GM12878 (cell line): ENCODE measurements around the gene SPAG16. TPM values are rescaled to one million over a fixed set of nuclear protein-coding genes. Genes with fewer than 3 reads are reported as not detected.
A peak's percentile ranks its signal among the peaks of the same experiment; 100 is the strongest.

Experiments used
- BCL11A ChIP-seq: IDR thresholded peaks from 2 replicates; pipeline ENCODE4 v1.6.1; 2011; ENCODE audit warnings: low read depth, low read length
- BHLHE40 ChIP-seq, 2 experiments: fragments of 450-650 bp in 1 of 2; IDR thresholded peaks; 2 replicates each; pipeline ENCODE4 v1.6.1; 2011 to 2017; ENCODE audit warnings: low read depth in 2 of 2, borderline replicate concordance in 1 of 2, improper control_type of control experiment in 1 of 2, low read length in 1 of 2, mild to moderate bottlenecking in 1 of 2
- BRCA1 ChIP-seq: IDR thresholded peaks from 2 replicates; pipeline ENCODE4 v1.6.1; 2011; ENCODE audit warnings: low read depth, low read length, improper control_type of control experiment
- CHD1 ChIP-seq: IDR thresholded peaks from 2 replicates; pipeline ENCODE4 v1.6.1; 2012; ENCODE audit warnings: low read depth, low read length, improper control_type of control experiment
- ELK1 ChIP-seq: IDR thresholded peaks from 2 replicates; pipeline ENCODE4 v1.6.1; 2012; ENCODE audit warnings: low read depth, low read length, improper control_type of control experiment
- FOS ChIP-seq: IDR thresholded peaks from 3 replicates; pipeline ENCODE4 v1.6.1; 2011; ENCODE audit warnings: borderline replicate concordance; ENCODE audit not compliant: insufficient read length; ENCODE audit errors: extremely low read depth
- FOXK2 ChIP-seq: fragments of 450-650 bp; IDR thresholded peaks from 2 replicates; pipeline ENCODE4 v1.6.1; 2017; ENCODE audit warnings: mild to moderate bottlenecking, moderate library complexity
- JUNB ChIP-seq: IDR thresholded peaks from 2 replicates; pipeline ENCODE4 v1.6.1; 2016; ENCODE audit warnings: antibody characterized with exemption, mild to moderate bottlenecking
- MEF2B ChIP-seq: fragments of 450-650 bp; IDR thresholded peaks from 2 replicates; pipeline ENCODE4 v1.6.1; 2018; ENCODE audit warnings: mild to moderate bottlenecking, moderate library complexity; ENCODE audit not compliant: partially characterized antibody, poor library complexity, severe bottlenecking
- MLLT1 ChIP-seq: fragments of 450-650 bp; IDR thresholded peaks from 2 replicates; pipeline ENCODE4 v1.6.1; 2016; ENCODE audit warnings: mild to moderate bottlenecking
- MTA2 ChIP-seq: fragments of 450-650 bp; IDR thresholded peaks from 2 replicates; pipeline ENCODE4 v1.6.1; 2016; ENCODE audit warnings: low read depth, mild to moderate bottlenecking, moderate library complexity
- MXI1 ChIP-seq: fragments of 150-350 bp; IDR thresholded peaks from 2 replicates; pipeline ENCODE4 v1.6.1; 2011; ENCODE audit warnings: low read depth, mild to moderate bottlenecking, inconsistent platforms, low read length, improper control_type of control experiment
- MYB ChIP-seq: fragments of 150-350 bp; IDR thresholded peaks from 2 replicates; pipeline ENCODE4 v1.6.1; 2014; ENCODE audit warnings: mild to moderate bottlenecking, low read depth, low read length, borderline replicate concordance
- MYC ChIP-seq: IDR thresholded peaks from 2 replicates; pipeline ENCODE4 v1.6.1; 2011; ENCODE audit warnings: mild to moderate bottlenecking, low read length, moderate library complexity, inconsistent platforms; ENCODE audit not compliant: insufficient read depth, insufficient replicate concordance, insufficient read length, severe bottlenecking
- NBN ChIP-seq: fragments of 450-650 bp; IDR thresholded peaks from 2 replicates; pipeline ENCODE4 v1.6.1; 2016
- NFYA ChIP-seq: IDR thresholded peaks from 2 replicates; pipeline ENCODE4 v1.6.1; 2011; ENCODE audit warnings: low read depth, mild to moderate bottlenecking, low read length, improper control_type of control experiment, borderline replicate concordance
- NKRF ChIP-seq: fragments of 450-650 bp; conservative IDR thresholded peaks from 2 replicates; pipeline ENCODE4 v1.6.1; 2017; ENCODE audit warnings: mild to moderate bottlenecking, moderate library complexity
- NR2F1 ChIP-seq: fragments of 450-650 bp; conservative IDR thresholded peaks from 2 replicates; pipeline ENCODE4 v1.6.1; 2017; ENCODE audit warnings: mild to moderate bottlenecking
- PML ChIP-seq: IDR thresholded peaks from 2 replicates; pipeline ENCODE4 v1.6.1; 2012; ENCODE audit warnings: low read length, inconsistent platforms
- POLR2A ChIP-seq: IDR thresholded peaks from 2 replicates; pipeline ENCODE4 v1.6.1; 2011; ENCODE audit warnings: low read depth, mild to moderate bottlenecking, low read length
- RELA ChIP-seq: fragments of 450-650 bp; IDR thresholded peaks from 2 replicates; pipeline ENCODE4 v1.8.0; 2014; ENCODE audit warnings: borderline replicate concordance; ENCODE audit not compliant: partially characterized antibody
- RUNX3 ChIP-seq: IDR thresholded peaks from 2 replicates; pipeline ENCODE4 v1.6.1; 2012; ENCODE audit warnings: low read length, inconsistent platforms
- SIN3A ChIP-seq: IDR thresholded peaks from 2 replicates; pipeline ENCODE4 v1.6.1; 2012; ENCODE audit warnings: low read depth, low read length, improper control_type of control experiment
- SIX5 ChIP-seq: IDR thresholded peaks from 2 replicates; pipeline ENCODE4 v1.6.1; 2011; ENCODE audit warnings: mild to moderate bottlenecking, low read depth, low read length, moderate library complexity; ENCODE audit not compliant: severe bottlenecking
- SMAD1 ChIP-seq: fragments of 450-650 bp; IDR thresholded peaks from 2 replicates; pipeline ENCODE4 v1.6.1; 2018; ENCODE audit warnings: mild to moderate bottlenecking, low read depth; ENCODE audit not compliant: partially characterized antibody
- SREBF1 ChIP-seq: IDR thresholded peaks from 2 replicates; pipeline ENCODE4 v1.6.1; 2012; ENCODE audit warnings: mild to moderate bottlenecking, low read length
- STAT3 ChIP-seq: IDR thresholded peaks from 2 replicates; pipeline ENCODE4 v1.6.1; 2011; ENCODE audit warnings: low read depth, low read length, improper control_type of control experiment
- ZNF217 ChIP-seq: fragments of 450-650 bp; IDR thresholded peaks from 2 replicates; pipeline ENCODE4 v1.6.1; 2017; ENCODE audit warnings: antibody characterized with exemption, mild to moderate bottlenecking
- ZNF24 ChIP-seq: fragments of 450-650 bp; IDR thresholded peaks from 2 replicates; pipeline ENCODE4 v1.6.1; 2017; ENCODE audit warnings: antibody characterized with exemption, mild to moderate bottlenecking
- polyA plus RNA-seq, 11 experiments: library from polyadenylated mRNA; depleted of rRNA in 4 of 11; unstranded in 6 of 11; stranded (reverse) in 5 of 11; fragments of >200 nt; fragmentation: Nextera tagmentation in 4 of 11; fragmentation: Illumina TruSeq in 1 of 11; extraction: Ambion mirVana in 4 of 11; extraction: Trizol in 1 of 11; gene quantifications; 1 replicate in 1 of 11; 2 replicates in 10 of 11; pipeline versions ENCODE4 v1.2.1 to v1.2.3, GENCODE V29; 2011 to 2016; ENCODE audit warnings: inconsistent platforms in 2 of 11, missing spikeins in 2 of 11, low read depth in 1 of 11
- total RNA-seq, 4 experiments: library from RNA; depleted of rRNA in 3 of 4; stranded (reverse); fragments of >200 nt in 3 of 4; fragmentation: Illumina TruSeq in 1 of 4; extraction: Trizol in 1 of 4; gene quantifications; 2 replicates each; pipeline versions ENCODE4 v1.2.1 to v1.2.3, GENCODE V29; 2013 to 2021

SPAG16 gene
- total and polyA plus RNA-seq, 10 of the 15 experiments (the other 5 are each of a cell fraction or from before 2014, with no cell fraction given), result 6.0 to 25.0 (median 15.2) TPM

- no peak for TF ChIP-seq MYC
- peak; percentile 99 for TF ChIP-seq MLLT1
- no peak; a peak in 1 of 4 replicates for TF ChIP-seq BHLHE40 (IDR thresholded peaks at IDR 0.05; ENCODE audit: borderline replicate concordance in 1 of 2, low read depth in 2 of 2, low read length in 1 of 2)
- TF ChIP-seq NR2F1, result 0 out of 2 replicates have a peak, but pooled peaks have one; percentile 26
- TF ChIP-seq BRCA1, result no peak
- 0 out of 2 replicates have a peak, but pooled peaks have one; percentile 22 for TF ChIP-seq MXI1
- TF ChIP-seq MEF2B, result peak; percentile 50
- 0 out of 2 replicates have a peak, but pooled peaks have one; percentile 33 for TF ChIP-seq ZNF217
- TF ChIP-seq POLR2A, result no peak
- TF ChIP-seq SMAD1, result peak; percentile 84
- no peak for TF ChIP-seq SIN3A
- no peak for TF ChIP-seq NFYA
- TF ChIP-seq FOS, result no peak
- no peak for TF ChIP-seq SIX5
- TF ChIP-seq RELA, result no peak
- no peak for TF ChIP-seq MYB
- no peak for TF ChIP-seq SREBF1
- peak; percentile 24; the same call in 1 of the 2 replicates for TF ChIP-seq MTA2
- TF ChIP-seq PML, result peak; percentile 71
- TF ChIP-seq FOXK2, result no peak
- no peak for TF ChIP-seq NKRF
- TF ChIP-seq BCL11A, result 0 out of 2 replicates have a peak, but pooled peaks have one; percentile 17
- TF ChIP-seq STAT3, result no peak
- peak; percentile 58 for TF ChIP-seq JUNB
- TF ChIP-seq NBN, result peak; percentile 81
- peak; percentile 48; the same call in 1 of the 2 replicates for TF ChIP-seq RUNX3
- TF ChIP-seq CHD1, result peak; percentile 86; the same call in 1 of the 2 replicates
- no peak for TF ChIP-seq ELK1
- peak; percentile 42; the same call in 1 of the 2 replicates for TF ChIP-seq ZNF24
These were observed 45.3 kb upstream of the SPAG16 start (continued) for GRCh38 chr2:213238753-213239495.
